ENCODE results near the gene AKT2.

AKT2 gene

DNA sequence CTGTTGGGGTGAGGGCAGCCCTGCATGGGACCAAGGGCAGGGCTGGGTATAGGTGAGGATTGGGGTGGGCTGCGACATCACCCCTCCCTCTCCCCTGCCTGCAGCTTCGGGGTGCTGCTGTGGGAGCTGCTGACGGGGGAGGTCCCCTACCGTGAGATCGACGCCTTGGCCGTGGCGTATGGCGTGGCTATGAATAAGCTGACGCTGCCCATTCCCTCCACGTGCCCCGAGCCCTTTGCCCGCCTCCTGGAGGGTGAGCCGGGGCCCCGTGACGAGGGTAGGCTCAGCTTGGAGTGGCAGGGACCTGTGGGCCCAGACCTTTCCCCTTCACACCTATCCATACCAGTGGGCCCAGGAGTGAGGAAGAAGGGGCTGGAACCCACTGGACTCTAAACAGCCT is 80.8 kb downstream of the AKT2 start:
- no peaks in the 10 kb centered on the region for H3K9me2 ChIP-seq (replicated peaks; ENCODE audit: insufficient read depth, low read length)
- no peak overlapping the region for H3K4me3 ChIP-seq (ENCODE audit: insufficient read depth, low read length, poor library complexity, severe bottlenecking)
- no peak overlapping the region for H2AFZ ChIP-seq (ENCODE audit: low read depth, low read length, severe bottlenecking)
- no peaks in the 10 kb centered on the region for H3K79me2 ChIP-seq (ENCODE audit: insufficient read depth, low read length)
- H3K4me2 ChIP-seq (ENCODE audit: low read depth, low read length, poor library complexity, severe bottlenecking): no peak overlapping the region
- no peaks in the 10 kb centered on the region for H3K36me3 ChIP-seq (ENCODE audit: low read length)
- TF ChIP-seq, protein P1, sequence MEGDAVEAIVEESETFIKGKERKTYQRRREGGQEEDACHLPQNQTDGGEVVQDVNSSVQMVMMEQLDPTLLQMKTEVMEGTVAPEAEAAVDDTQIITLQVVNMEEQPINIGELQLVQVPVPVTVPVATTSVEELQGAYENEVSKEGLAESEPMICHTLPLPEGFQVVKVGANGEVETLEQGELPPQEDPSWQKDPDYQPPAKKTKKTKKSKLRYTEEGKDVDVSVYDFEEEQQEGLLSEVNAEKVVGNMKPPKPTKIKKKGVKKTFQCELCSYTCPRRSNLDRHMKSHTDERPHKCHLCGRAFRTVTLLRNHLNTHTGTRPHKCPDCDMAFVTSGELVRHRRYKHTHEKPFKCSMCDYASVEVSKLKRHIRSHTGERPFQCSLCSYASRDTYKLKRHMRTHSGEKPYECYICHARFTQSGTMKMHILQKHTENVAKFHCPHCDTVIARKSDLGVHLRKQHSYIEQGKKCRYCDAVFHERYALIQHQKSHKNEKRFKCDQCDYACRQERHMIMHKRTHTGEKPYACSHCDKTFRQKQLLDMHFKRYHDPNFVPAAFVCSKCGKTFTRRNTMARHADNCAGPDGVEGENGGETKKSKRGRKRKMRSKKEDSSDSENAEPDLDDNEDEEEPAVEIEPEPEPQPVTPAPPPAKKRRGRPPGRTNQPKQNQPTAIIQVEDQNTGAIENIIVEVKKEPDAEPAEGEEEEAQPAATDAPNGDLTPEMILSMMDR (IDR thresholded peaks at IDR 0.05; ENCODE audit: insufficient read depth, low read length, poor library complexity, severe bottlenecking): no peak
- no peak for TF ChIP-seq EZH2phosphoT487 (conservative IDR thresholded peaks at IDR 0.05; ENCODE audit: low read length)
- H3F3A ChIP-seq (ENCODE audit: insufficient read depth): no peaks in the 10 kb centered on the region
- H3K9ac ChIP-seq (ENCODE audit: low read length): no peak overlapping the region
- H3K9me3 ChIP-seq (ENCODE audit: insufficient read depth, low read length): no peaks in the 10 kb centered on the region
- H3K27me3 ChIP-seq (ENCODE audit: low read length): no peaks in the 10 kb centered on the region
- H4K20me1 ChIP-seq (ENCODE audit: low read depth, low read length): no peaks in the 10 kb centered on the region
- no peak overlapping the region for H3K27ac ChIP-seq (ENCODE audit: low read depth, low read length)

DNA sequence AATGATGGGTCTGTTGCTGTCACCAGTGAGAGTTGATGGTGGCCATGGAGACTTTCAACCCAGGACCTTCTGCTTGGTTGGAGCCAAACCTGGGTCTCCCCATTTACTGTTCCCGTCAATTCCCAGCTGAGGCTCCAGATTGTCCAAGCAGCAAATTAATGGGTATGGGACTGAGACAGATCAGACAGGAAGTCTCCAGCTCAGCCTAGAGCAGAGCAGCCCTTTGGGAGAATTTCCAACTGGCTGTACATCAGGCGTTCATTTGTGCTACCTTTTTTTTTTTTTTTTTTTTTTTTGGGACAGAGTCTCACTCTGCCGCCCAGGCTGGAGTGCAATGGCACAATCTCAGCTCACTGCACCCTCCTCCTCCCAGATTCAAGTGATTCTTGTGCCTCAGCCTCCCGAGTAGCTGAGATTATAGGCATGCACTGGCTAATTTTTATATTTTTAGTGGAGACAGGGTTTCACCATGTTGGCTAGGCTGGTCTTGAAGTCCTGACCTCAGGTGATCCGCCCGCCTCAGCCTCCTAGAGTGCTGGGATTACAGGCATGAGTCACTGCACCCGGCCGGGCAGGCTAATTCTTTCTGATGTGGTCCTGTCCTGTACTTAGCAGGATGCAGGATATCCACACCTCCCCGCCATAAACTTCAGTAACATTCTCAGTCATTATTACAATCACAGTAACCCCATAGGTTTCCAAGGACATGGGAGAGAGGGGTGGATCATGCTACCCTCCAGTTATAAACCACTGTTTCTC is 84.6 kb downstream of the AKT2 start:
- no peak overlapping the region for H2AFZ ChIP-seq (ENCODE audit: low read depth, low read length, severe bottlenecking)
- no peaks in the 10 kb centered on the region for H3K9me2 ChIP-seq (replicated peaks; ENCODE audit: insufficient read depth, low read length)
- no peak overlapping the region for H3K4me2 ChIP-seq (ENCODE audit: low read depth, low read length, poor library complexity, severe bottlenecking)
- no peaks in the 10 kb centered on the region for H3K9me3 ChIP-seq (ENCODE audit: insufficient read depth, low read length)
- H3K9ac ChIP-seq (ENCODE audit: low read length): no peak overlapping the region
- no peak for TF ChIP-seq EZH2phosphoT487 (conservative IDR thresholded peaks at IDR 0.05; ENCODE audit: low read length)
- TF ChIP-seq, protein P1 (IDR thresholded peaks at IDR 0.05; ENCODE audit: insufficient read depth, low read length, poor library complexity, severe bottlenecking): no peak
- H3K27ac ChIP-seq (ENCODE audit: low read depth, low read length): no peak overlapping the region
- no peaks in the 10 kb centered on the region for H3K27me3 ChIP-seq (ENCODE audit: low read length)
- no peaks in the 10 kb centered on the region for H4K20me1 ChIP-seq (ENCODE audit: low read depth, low read length)
- no peaks in the 10 kb centered on the region for H3K36me3 ChIP-seq (ENCODE audit: low read length)
- no peaks in the 10 kb centered on the region for H3F3A ChIP-seq (ENCODE audit: insufficient read depth)
- H3K79me2 ChIP-seq (ENCODE audit: insufficient read depth, low read length): no peaks in the 10 kb centered on the region
- no peak overlapping the region for H3K4me3 ChIP-seq (ENCODE audit: insufficient read depth, low read length, poor library complexity, severe bottlenecking)

DNA sequence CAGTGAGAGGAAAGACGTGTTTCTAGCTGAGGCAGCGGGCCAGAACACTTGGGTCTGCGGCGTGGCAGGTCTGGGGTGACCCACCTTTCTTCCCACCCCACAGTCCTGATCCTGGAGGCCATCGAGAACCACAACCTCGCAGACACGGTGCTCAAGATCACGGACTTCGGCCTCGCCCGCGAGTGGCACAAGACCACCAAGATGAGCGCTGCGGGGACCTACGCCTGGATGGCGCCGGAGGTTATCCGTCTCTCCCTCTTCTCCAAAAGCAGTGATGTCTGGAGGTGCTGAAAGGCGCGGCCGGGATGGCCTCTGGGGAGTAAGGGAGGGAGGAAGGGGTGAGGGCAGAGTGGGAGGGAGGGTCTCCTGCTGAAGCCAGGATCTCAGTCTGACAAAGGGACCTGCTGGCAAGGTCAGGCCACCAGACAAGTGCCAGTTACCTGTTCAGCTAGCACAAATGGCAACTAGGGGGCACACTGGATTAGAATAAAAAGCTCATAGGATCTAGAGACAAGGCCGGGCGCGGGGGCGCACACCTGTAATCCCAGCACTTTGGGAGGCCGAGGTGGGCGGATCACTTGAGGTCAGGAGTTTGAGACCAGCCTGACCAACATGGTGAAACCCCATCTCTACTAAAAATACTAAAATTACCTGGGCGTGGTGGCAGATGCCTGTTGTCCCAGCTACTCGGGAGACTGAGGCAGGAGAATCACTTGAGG is 86.7 kb downstream of the AKT2 start:
- no peaks in the 10 kb centered on the region for H3K9me2 ChIP-seq (replicated peaks; ENCODE audit: insufficient read depth, low read length)
- H3K4me3 ChIP-seq (ENCODE audit: insufficient read depth, low read length, poor library complexity, severe bottlenecking): no peak overlapping the region
- TF ChIP-seq, protein P1 (IDR thresholded peaks at IDR 0.05; ENCODE audit: insufficient read depth, low read length, poor library complexity, severe bottlenecking): no peak
- no peak for TF ChIP-seq EZH2phosphoT487 (conservative IDR thresholded peaks at IDR 0.05; ENCODE audit: low read length)
- H3K9me3 ChIP-seq (ENCODE audit: insufficient read depth, low read length): no peaks in the 10 kb centered on the region
- no peaks in the 10 kb centered on the region for H3K79me2 ChIP-seq (ENCODE audit: insufficient read depth, low read length)
- H4K20me1 ChIP-seq (ENCODE audit: low read depth, low read length): no peaks in the 10 kb centered on the region
- no peaks in the 10 kb centered on the region; the same call in 1 of the 2 replicates for H3F3A ChIP-seq (ENCODE audit: insufficient read depth)
- H3K36me3 ChIP-seq (ENCODE audit: low read length): no peaks in the 10 kb centered on the region
- no peak overlapping the region for H3K27ac ChIP-seq (ENCODE audit: low read depth, low read length)
- H2AFZ ChIP-seq (ENCODE audit: low read depth, low read length, severe bottlenecking): no peak overlapping the region
- H3K27me3 ChIP-seq (ENCODE audit: low read length): no peaks in the 10 kb centered on the region
- no peak overlapping the region for H3K9ac ChIP-seq (ENCODE audit: low read length)
- H3K4me2 ChIP-seq (ENCODE audit: low read depth, low read length, poor library complexity, severe bottlenecking): no peak overlapping the region

Data from SU-DHL-6 (cell line).